Transverse colon (tissue), 4 donors: ENCODE data around the gene SERINC5. TPM values are rescaled to one million over a fixed set of nuclear protein-coding genes. Genes with fewer than 3 reads are reported as not detected.
"Not testable (repeated sequence)": the region's sequence is repeated elsewhere in the genome, so short reads cannot be mapped to it uniquely, and the experiment has no call there.

Source experiments
- DNase-seq: peaks from one replicate; pipeline ENCODE4 v3.0.0-alpha.2; 2019
- H3K27ac ChIP-seq, 4 donors: fragments of 200-600 bp; sonication (generic); 2 replicates each; pipeline ENCODE4 v1.5.1; 2016 to 2018; ENCODE audit warnings: inconsistent platforms in 4 of 4
- H3K27me3 ChIP-seq: fragments of 200-600 bp; sonication (generic); 2 replicates; pipeline ENCODE4 v1.5.1; 2017; ENCODE audit warnings: inconsistent platforms
- H3K36me3 ChIP-seq, 4 donors: fragments of 200-600 bp; sonication (generic); 2 replicates each; pipeline ENCODE4 v1.5.1; 2017 to 2019; ENCODE audit warnings: inconsistent platforms in 4 of 4
- H3K4me1 ChIP-seq, 4 donors: fragments of 200-600 bp; sonication (generic); 2 replicates each; pipeline ENCODE4 v1.5.1; 2017 to 2020; ENCODE audit warnings: inconsistent platforms in 4 of 4
- H3K4me3 ChIP-seq, 4 donors: fragments of 200-600 bp; sonication (generic); 1 replicate in 1 of 4; 2 replicates in 3 of 4; pipeline versions ENCODE4 v1.5.1 to v1.6.1; 2017 to 2019; ENCODE audit warnings: inconsistent platforms in 4 of 4
- H3K9me3 ChIP-seq, 2 donors: fragments of 200-600 bp; sonication (generic); 2 replicates each; pipeline ENCODE4 v1.5.1; 2017 to 2019; ENCODE audit warnings: inconsistent platforms in 2 of 2
- EP300 ChIP-seq: sonication (generic); formaldehyde crosslinking; IDR thresholded peaks from one replicate; pipeline ENCODE4 v1.6.1; 2017; ENCODE audit warnings: antibody characterized with exemption, low read depth
- POLR2A ChIP-seq: fragments of 450-650 bp; IDR thresholded peaks from one replicate; pipeline ENCODE4 v1.6.1; 2016; ENCODE audit warnings: antibody characterized with exemption, mild to moderate bottlenecking, moderate library complexity
- POLR2AphosphoS5 ChIP-seq, 3 donors: sonication (generic); formaldehyde crosslinking; IDR thresholded peaks; one replicate each; pipeline ENCODE4 v1.6.1; 2016; ENCODE audit warnings: antibody characterized with exemption in 3 of 3
- WGBS, 2 donors: methylation state at CpG; one replicate each; pipeline ENCODE4 v1.1.5; 2018; ENCODE audit warnings: low coverage in 1 of 2; 5-methylcytosine and 5-hydroxymethylcytosine counted together
- in situ Hi-C, 4 donors: fragments of 200-750 bp; cut with MboI; loops; one replicate each; pipeline versions ENCODE4 v1.15.0 to v1.15.1; 2017; ENCODE audit warnings: low sequenced_read_pairs in 3 of 4, low pct_ligation_motif_present in 1 of 4, low pct_unique_long_range_greater_than_20kb in 1 of 4
- intact Hi-C: fragments of 100-400 bp; cut with DNase I; formaldehyde crosslinking; loops from one replicate; pipeline ENCODE4 v1.15.1; 2023; ENCODE audit warnings: low total_unique reads
- total RNA-seq, 4 donors: library from RNA; depleted of rRNA; stranded (reverse); fragments of >200 nt; gene quantifications; one replicate each; pipeline ENCODE4 v1.1.0, GENCODE V29; 2016
- TF ChIP-seq, protein P1 (sequence below), 5 experiments: fragments of 200-600 bp in 3 of 5; fragments of 450-650 bp in 2 of 5; sonication (generic) in 3 of 5; IDR thresholded peaks; 1 replicate in 2 of 5; 2 replicates in 3 of 5; pipeline ENCODE4 v1.5.1; 2016 to 2017; ENCODE audit warnings: antibody characterized with exemption in 5 of 5, inconsistent platforms in 3 of 5, mild to moderate bottlenecking in 2 of 5, moderate library complexity in 1 of 5

SERINC5 gene
- total RNA-seq, 4 donors from 2014 or later, result 40.6 to 90.4 (median 79.6) TPM

DNA sequence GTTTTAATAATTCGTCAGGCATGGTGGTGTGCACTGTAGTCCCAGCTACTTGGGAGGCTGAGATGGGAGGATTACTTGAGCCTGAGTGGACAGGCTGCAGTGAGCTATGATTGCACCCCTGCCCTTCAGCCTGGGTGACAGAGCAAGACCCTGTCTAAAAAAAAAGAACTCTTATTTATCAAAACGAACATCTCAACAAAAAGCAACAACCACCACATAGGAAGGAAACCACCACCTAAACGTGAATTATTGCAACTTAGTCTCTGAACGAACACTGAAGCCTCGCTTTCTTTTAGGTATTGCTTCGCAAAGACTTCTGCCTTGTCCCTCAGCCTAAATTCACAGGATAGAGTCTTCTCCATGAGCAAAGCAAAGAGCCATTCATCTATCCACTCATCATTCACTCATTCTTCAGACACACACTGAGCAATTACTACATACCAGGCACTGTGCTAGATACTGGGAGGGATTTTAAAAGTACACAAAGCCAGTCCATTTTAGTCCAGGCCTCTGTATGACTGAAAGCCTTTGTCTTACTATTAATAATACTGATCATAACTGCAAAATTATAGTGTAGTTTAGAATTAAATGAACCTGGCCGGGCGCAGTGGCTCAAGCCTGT is 163.3 kb downstream of the SERINC5 start:
- DNase-seq, result no peak
- no peaks in the 10 kb centered on the region for H3K27me3 ChIP-seq
- in situ Hi-C loops, result loop anchor here (5.0 to 10.0 kb wide), 3 partner anchors 205 to 215 kb away; no protein-coding TSS in a partner anchor
- H3K4me1 ChIP-seq, result peaks cover 0 to 5% (median 1%) of the 10 kb centered on the region in 4 donors
- H3K4me3 ChIP-seq, result no peak overlapping the region
- intact Hi-C loops, result loop anchor here (10.0 kb wide), 1 partner anchor 182 kb away; no protein-coding TSS in a partner anchor
- H3K9me3 ChIP-seq, result no peaks in the 10 kb centered on the region
- H3K36me3 ChIP-seq, result no peaks in the 10 kb centered on the region
- peak overlapping the region in 1 of 4 donors; percentile 45 for H3K27ac ChIP-seq
- no peak for TF ChIP-seq POLR2AphosphoS5 (IDR thresholded peaks at IDR 0.05)
- no peak for TF ChIP-seq POLR2A
- TF ChIP-seq, protein P1, sequence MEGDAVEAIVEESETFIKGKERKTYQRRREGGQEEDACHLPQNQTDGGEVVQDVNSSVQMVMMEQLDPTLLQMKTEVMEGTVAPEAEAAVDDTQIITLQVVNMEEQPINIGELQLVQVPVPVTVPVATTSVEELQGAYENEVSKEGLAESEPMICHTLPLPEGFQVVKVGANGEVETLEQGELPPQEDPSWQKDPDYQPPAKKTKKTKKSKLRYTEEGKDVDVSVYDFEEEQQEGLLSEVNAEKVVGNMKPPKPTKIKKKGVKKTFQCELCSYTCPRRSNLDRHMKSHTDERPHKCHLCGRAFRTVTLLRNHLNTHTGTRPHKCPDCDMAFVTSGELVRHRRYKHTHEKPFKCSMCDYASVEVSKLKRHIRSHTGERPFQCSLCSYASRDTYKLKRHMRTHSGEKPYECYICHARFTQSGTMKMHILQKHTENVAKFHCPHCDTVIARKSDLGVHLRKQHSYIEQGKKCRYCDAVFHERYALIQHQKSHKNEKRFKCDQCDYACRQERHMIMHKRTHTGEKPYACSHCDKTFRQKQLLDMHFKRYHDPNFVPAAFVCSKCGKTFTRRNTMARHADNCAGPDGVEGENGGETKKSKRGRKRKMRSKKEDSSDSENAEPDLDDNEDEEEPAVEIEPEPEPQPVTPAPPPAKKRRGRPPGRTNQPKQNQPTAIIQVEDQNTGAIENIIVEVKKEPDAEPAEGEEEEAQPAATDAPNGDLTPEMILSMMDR (IDR thresholded peaks at IDR 0.05), result no peak
- TF ChIP-seq EP300, result no peak
- WGBS, 2 donors, result 83 to 90% methylated on average over 8 of the region's 8 CpGs

GRCh38 chr5:80091792-80092192 is 164.1 kb downstream of the SERINC5 start:
- intact Hi-C loops (loop anchor here (2.0 to 10.0 kb wide), 2 partner anchors 183 to 215 kb away; no protein-coding TSS in a partner anchor), in situ Hi-C loops (loop anchor here (5.0 to 10.0 kb wide), 3 partner anchors 206 to 216 kb away; no protein-coding TSS in a partner anchor)

GRCh38 chr5:80090884-80091166 is 165.0 kb downstream of the SERINC5 start:
- TF ChIP-seq, protein P1 (IDR thresholded peaks at IDR 0.05), result no peak
- TF ChIP-seq POLR2AphosphoS5 (IDR thresholded peaks at IDR 0.05), result no peak
- no peak for TF ChIP-seq EP300
- TF ChIP-seq POLR2A, result no peak
- Histone ChIP-seq H3K9me3 (no peaks in the 10 kb centered on the region), H3K36me3 (no peaks in the 10 kb centered on the region), H3K4me1 (peaks cover 0 to 5% (median 1%) of the 10 kb centered on the region in 4 donors), H3K27me3 (no peaks in the 10 kb centered on the region), H3K27ac (no peak overlapping the region), H3K4me3 (no peak overlapping the region)
- WGBS, 2 donors, result 96% methylated on average over 5 of the region's 5 CpGs; no CpG with 5 or more reads in 1 of the 2 donors
- no peak for DNase-seq
- intact Hi-C loops (loop anchor here (2.0 to 10.0 kb wide), 2 partner anchors 184 to 216 kb away; no protein-coding TSS in a partner anchor), in situ Hi-C loops (loop anchor here (5.0 to 10.0 kb wide), 3 partner anchors 206 to 216 kb away; no protein-coding TSS in a partner anchor)

More at GRCh38 chr5:80091792-80092192, 164.1 kb downstream of the SERINC5 start:
- DNase-seq, H3K4me1 ChIP-seq, H3K27me3 ChIP-seq, H3K36me3 ChIP-seq, H3K9me3 ChIP-seq, H3K4me3 ChIP-seq: not testable (repeated sequence)
- 28 to 48% methylated on average over 7 to 15 of the region's 15 CpGs for WGBS, 2 donors
- H3K27ac ChIP-seq, result peak overlapping the region in 1 of 4 donors; percentile 45
- TF ChIP-seq, protein P1 (IDR thresholded peaks at IDR 0.05), result peak; percentile 79 to 86 (median 83)

GRCh38 chr5:80083101-80083890 is 172.6 kb downstream of the SERINC5 start:
- intact Hi-C loops, result loop anchor here (10.0 kb wide), 1 partner anchor 518 kb away; no protein-coding TSS in a partner anchor

More at GRCh38 chr5:80083101-80083890, 172.6 kb downstream of the SERINC5 start:
- Histone ChIP-seq H3K4me1 (peaks cover 0 to 9% (median 4%) of the 10 kb centered on the region in 4 donors), H3K4me3 (peak overlapping the region in 1 of 4 donors; percentile 36), H3K27me3 (no peaks in the 10 kb centered on the region), H3K9me3 (no peaks in the 10 kb centered on the region), H3K27ac (peak overlapping the region; percentile 39 to 78 (median 60)), H3K36me3 (no peaks in the 10 kb centered on the region)
- 13 to 46% methylated on average over 3 to 19 of the region's 19 CpGs for WGBS, 2 donors
- TF ChIP-seq, protein P1 (IDR thresholded peaks at IDR 0.05), result peak; percentile 72 to 88 (median 78)
- no peak for TF ChIP-seq EP300
- in situ Hi-C loops, result no loop called here
- DNase-seq, result no peak
